ENCODE measurements around the gene SLC45A3.
A peak's percentile ranks its signal among the peaks of the same experiment; 100 is the strongest.

Gene SLC45A3

GRCh38 chr1:205669341-205670149 lies 10.8 kb downstream of the SLC45A3 start:
- no peak for DNase-seq
- H3K27me3 ChIP-seq (replicated peaks) = no peaks in the 10 kb centered on the region
- H3K4me3 ChIP-seq (ENCODE audit: low read depth, low read length) = no peak overlapping the region
- no peak overlapping the region for H3K27ac ChIP-seq
- in situ Hi-C loops (cut with HindIII; ENCODE audit: low pct_ligation_motif_present, low sequenced_read_pairs) = loop anchor here (10.0 kb wide), 1 partner anchor 45 kb away; no protein-coding TSS in a partner anchor
- TF ChIP-seq, protein P1, sequence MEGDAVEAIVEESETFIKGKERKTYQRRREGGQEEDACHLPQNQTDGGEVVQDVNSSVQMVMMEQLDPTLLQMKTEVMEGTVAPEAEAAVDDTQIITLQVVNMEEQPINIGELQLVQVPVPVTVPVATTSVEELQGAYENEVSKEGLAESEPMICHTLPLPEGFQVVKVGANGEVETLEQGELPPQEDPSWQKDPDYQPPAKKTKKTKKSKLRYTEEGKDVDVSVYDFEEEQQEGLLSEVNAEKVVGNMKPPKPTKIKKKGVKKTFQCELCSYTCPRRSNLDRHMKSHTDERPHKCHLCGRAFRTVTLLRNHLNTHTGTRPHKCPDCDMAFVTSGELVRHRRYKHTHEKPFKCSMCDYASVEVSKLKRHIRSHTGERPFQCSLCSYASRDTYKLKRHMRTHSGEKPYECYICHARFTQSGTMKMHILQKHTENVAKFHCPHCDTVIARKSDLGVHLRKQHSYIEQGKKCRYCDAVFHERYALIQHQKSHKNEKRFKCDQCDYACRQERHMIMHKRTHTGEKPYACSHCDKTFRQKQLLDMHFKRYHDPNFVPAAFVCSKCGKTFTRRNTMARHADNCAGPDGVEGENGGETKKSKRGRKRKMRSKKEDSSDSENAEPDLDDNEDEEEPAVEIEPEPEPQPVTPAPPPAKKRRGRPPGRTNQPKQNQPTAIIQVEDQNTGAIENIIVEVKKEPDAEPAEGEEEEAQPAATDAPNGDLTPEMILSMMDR (IDR thresholded peaks at IDR 0.05; ENCODE audit: low read depth, low read length, missing control alignments) = no peak
- H3K36me3 ChIP-seq (replicated peaks) = no peaks in the 10 kb centered on the region

DNA sequence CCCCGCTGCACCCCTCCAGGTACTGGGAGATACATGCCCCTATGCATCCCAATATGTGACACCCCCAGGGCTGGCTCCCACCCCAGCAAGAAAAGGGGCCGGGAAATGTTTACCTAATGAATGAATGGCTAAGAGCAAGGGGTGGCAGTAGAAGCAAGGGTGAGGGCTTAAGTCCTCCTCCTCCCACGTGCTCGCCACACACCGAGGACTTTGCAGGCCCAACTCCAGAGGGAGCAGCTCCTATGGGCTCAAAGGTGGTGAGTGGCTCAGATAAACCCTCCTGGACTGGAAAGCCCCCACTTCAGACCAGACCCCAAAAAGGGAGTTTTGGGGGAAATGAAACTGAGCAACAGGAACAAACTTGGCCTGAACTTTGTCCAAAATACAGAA lies 11.4 kb downstream of the SLC45A3 start:
- no peak for DNase-seq
- H3K36me3 ChIP-seq (replicated peaks) = no peaks in the 10 kb centered on the region
- no peak overlapping the region for H3K4me3 ChIP-seq (ENCODE audit: low read depth, low read length)
- TF ChIP-seq, protein P1 (IDR thresholded peaks at IDR 0.05; ENCODE audit: low read depth, low read length, missing control alignments) = peak; percentile 22
- H3K27me3 ChIP-seq (replicated peaks) = no peaks in the 10 kb centered on the region
- in situ Hi-C loops (cut with HindIII; ENCODE audit: low pct_ligation_motif_present, low sequenced_read_pairs) = loop anchor here (10.0 kb wide), 1 partner anchor 46 kb away; no protein-coding TSS in a partner anchor
- no peak overlapping the region for H3K27ac ChIP-seq

- in situ Hi-C loops (cut with HindIII; ENCODE audit: low pct_ligation_motif_present, low sequenced_read_pairs) = loop anchor here (10.0 kb wide), 1 partner anchor 47 kb away; no protein-coding TSS in a partner anchor
- Histone ChIP-seq H3K27ac (no peak overlapping the region), H3K36me3 (replicated peaks) (no peaks in the 10 kb centered on the region), H3K27me3 (replicated peaks) (no peaks in the 10 kb centered on the region), H3K4me3 (ENCODE audit: low read depth, low read length) (no peak overlapping the region)
- TF ChIP-seq, protein P1 (IDR thresholded peaks at IDR 0.05; ENCODE audit: low read depth, low read length, missing control alignments) = no peak
- DNase-seq = no peak
Observed at GRCh38 chr1:205667909-205668643, 12.2 kb downstream of the SLC45A3 start.

DNA sequence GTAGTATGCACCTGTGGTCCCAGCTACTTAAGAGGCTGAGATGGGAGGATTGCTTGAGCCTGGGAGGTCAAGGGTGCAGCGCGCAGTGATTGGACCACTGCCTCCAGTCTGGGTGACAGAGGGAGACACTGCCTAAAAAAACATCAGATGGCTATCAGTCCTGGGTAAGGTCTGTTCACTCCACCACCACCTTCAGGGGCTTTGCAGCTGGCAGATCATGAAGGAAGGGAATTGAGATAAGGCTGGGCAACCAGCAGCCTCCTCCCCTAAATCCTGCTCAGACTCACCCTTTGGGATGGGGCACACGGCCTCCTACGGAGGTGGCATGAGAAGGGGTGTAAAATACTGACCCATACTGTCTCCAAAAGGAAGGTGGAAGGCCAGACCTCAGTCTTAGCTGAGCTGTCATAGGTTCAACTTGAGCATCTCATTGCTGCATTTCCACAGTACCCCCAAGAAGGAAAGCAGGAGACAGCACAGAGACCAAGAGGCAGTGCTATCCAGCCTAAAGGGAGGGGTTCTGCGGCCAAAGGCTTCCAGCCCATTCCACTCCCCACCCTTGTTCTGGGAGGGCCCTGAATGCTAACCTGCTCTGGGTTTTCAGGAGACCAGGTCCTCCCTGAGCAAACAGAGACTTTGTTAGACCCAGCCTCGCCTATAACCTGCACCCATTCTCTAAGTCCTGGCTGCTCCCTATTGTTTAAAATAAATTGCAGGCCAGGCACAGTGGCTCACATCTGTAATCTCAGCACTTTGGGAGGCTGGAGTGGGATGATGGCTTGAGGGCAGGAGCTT lies 13.7 kb downstream of the SLC45A3 start:
- no peak overlapping the region for H3K4me3 ChIP-seq (ENCODE audit: low read depth, low read length)
- H3K36me3 ChIP-seq (replicated peaks) = no peaks in the 10 kb centered on the region
- TF ChIP-seq, protein P1 (IDR thresholded peaks at IDR 0.05; ENCODE audit: low read depth, low read length, missing control alignments) = no peak
- no peak for DNase-seq
- no peak overlapping the region for H3K27ac ChIP-seq
- in situ Hi-C loops (cut with HindIII; ENCODE audit: low pct_ligation_motif_present, low sequenced_read_pairs) = loop anchor here (10.0 kb wide), 1 partner anchor 48 kb away; no protein-coding TSS in a partner anchor
- no peaks in the 10 kb centered on the region for H3K27me3 ChIP-seq (replicated peaks)

DNA sequence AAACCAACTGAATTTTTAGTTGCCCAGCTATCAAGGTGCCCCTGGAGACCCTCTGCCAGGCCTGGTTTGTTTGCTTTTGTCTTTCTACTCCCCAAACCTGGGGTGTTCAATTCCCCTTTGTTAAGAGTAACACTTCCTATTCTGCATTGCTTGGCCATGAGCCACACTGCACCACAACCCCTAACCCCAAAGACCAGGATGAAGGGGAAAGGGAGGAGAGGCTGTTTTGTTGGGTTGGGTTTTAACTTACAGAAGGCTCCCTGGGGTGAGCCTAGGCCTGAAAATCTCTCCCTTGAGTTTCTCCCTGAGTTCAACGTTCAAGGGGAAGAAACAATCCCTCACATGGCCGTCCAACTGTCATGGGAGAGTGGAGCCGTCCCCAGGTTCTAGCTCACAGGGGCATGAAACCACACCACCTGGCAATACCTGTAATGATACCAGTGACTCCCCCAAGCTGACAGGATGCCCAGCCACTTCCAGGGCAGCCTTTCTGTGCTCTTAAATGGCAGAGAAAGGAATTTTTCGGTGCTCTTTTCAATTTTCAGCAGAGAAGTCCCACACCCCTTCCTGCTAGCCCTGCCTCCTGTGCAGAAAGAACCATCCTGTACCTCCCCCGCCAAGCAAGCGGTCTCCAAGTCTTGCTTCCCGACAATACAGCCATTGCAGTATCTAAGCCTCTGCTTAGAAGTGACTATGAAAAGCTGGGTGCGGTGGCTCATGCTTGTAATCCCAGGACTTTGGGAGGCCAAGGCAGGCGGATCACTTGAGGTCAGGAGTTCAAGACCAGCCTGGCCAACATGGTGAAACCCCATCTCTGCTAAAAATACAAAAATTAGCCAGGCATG lies 14.9 kb downstream of the SLC45A3 start:
- TF ChIP-seq, protein P1 (IDR thresholded peaks at IDR 0.05; ENCODE audit: low read depth, low read length, missing control alignments) = no peak

More for the DNA sequence above, 14.9 kb downstream of the SLC45A3 start:
- in situ Hi-C loops (cut with HindIII; ENCODE audit: low pct_ligation_motif_present, low sequenced_read_pairs) = loop anchor here (10.0 kb wide), 1 partner anchor 49 kb away; no protein-coding TSS in a partner anchor
- Histone ChIP-seq H3K4me3 (ENCODE audit: low read depth, low read length) (no peak overlapping the region), H3K27ac (no peak overlapping the region), H3K36me3 (replicated peaks) (no peaks in the 10 kb centered on the region), H3K27me3 (replicated peaks) (no peaks in the 10 kb centered on the region)
- DNase-seq = no peak

Data from brain microvascular endothelial cell (primary cell).